HG03066 (cell line): ENCODE data around the gene FAM149B1.

Source experiments
- ATAC-seq: cut with Tn5 transposase; IDR thresholded peaks from one replicate; pipeline ENCODE4 v1.9.1; 2021; ENCODE audit warnings: low read depth; ENCODE audit not compliant: unreplicated experiment

Gene FAM149B1

GRCh38 chr10:73262880-73263555 is 95.1 kb downstream of the FAM149B1 start:
- ATAC-seq = no peak

GRCh38 chr10:73263693-73264347 is 95.9 kb downstream of the FAM149B1 start:
- no peak for ATAC-seq

GRCh38 chr10:73264423-73264822 is 96.5 kb downstream of the FAM149B1 start:
- ATAC-seq = no peak

- no peak for ATAC-seq
Measured at GRCh38 chr10:73281097-73281496, 113.2 kb downstream of the FAM149B1 start.

GRCh38 chr10:73287441-73287840 is 119.5 kb downstream of the FAM149B1 start:
- no peak for ATAC-seq

GRCh38 chr10:73289958-73290357 is 122.0 kb downstream of the FAM149B1 start:
- no peak for ATAC-seq

- no peak for ATAC-seq
Measured at GRCh38 chr10:73293461-73293860, 125.5 kb downstream of the FAM149B1 start.
